ENCODE data around the gene SFTPA2. TPM values are rescaled to one million over a fixed set of nuclear protein-coding genes. Genes with fewer than 3 reads are reported as not detected.

SFTPA2 gene
- total RNA-seq = 10 to 100 TPM in 1 of 2 donors, 1 to 10 TPM in 1; 5.3 to 38.5 TPM

- H3K4me1 ChIP-seq (replicated peaks) = peaks cover 4% of the 10 kb centered on the region
- DNase-seq (ENCODE audit: low spot score) = peak; percentile 21
- H3K9me3 ChIP-seq = no peaks in the 10 kb centered on the region
- no peaks in the 10 kb centered on the region for H3K27me3 ChIP-seq (replicated peaks; ENCODE audit: insufficient read depth)
- no peaks in the 10 kb centered on the region for H3K36me3 ChIP-seq
- WGBS = 91% methylated on average over 1 of the region's 1 CpG
- no peak within 1 kb of the TSS for H3K27ac ChIP-seq
- H3K4me3 ChIP-seq = no peak within 1 kb of the TSS
- intact Hi-C loops (cut with DNase I) = no loop called here
- TF ChIP-seq CTCF (IDR thresholded peaks at IDR 0.05) = no peak
- peak; percentile 32 for TF ChIP-seq POLR2AphosphoS5 (IDR thresholded peaks at IDR 0.05)
These were observed at the start of gene SFTPA2 for GRCh38 chr10:79560160-79560709. SFTPA2 (minus strand) TSS chr10:79560407; CDS start chr10:79559483, 924 bp downstream.

- Histone ChIP-seq H3K27me3 (replicated peaks; ENCODE audit: insufficient read depth) (no peaks in the 10 kb centered on the region), H3K4me1 (replicated peaks) (no peaks in the 10 kb centered on the region), H3K4me3 (no peak overlapping the region), H3K36me3 (no peaks in the 10 kb centered on the region), H3K9me3 (no peaks in the 10 kb centered on the region), H3K27ac (no peak overlapping the region)
- peak; percentile 14 for DNase-seq (ENCODE audit: low spot score)
- WGBS = 56% methylated on average over 20 of the region's 20 CpGs
- TF ChIP-seq POLR2AphosphoS5 (IDR thresholded peaks at IDR 0.05) = no peak
- no peak for TF ChIP-seq POLR2A (IDR thresholded peaks at IDR 0.05)
- TF ChIP-seq CTCF (IDR thresholded peaks at IDR 0.05) = peak; percentile 23 to 74 (median 62)
- intact Hi-C loops (cut with DNase I) = no loop called here
These were observed 48.5 kb upstream of the SFTPA2 start for GRCh38 chr10:79608505-79609375.

- Histone ChIP-seq H3K4me3 (no peak overlapping the region), H3K4me1 (replicated peaks) (no peaks in the 10 kb centered on the region), H3K27me3 (replicated peaks; ENCODE audit: insufficient read depth) (no peaks in the 10 kb centered on the region), H3K27ac (no peak overlapping the region), H3K9me3 (no peaks in the 10 kb centered on the region), H3K36me3 (no peaks in the 10 kb centered on the region)
- DNase-seq (ENCODE audit: low spot score) = no peak
- intact Hi-C loops (cut with DNase I) = no loop called here
- TF ChIP-seq CTCF (IDR thresholded peaks at IDR 0.05) = no peak
- TF ChIP-seq POLR2A (IDR thresholded peaks at IDR 0.05) = no peak
- no peak for TF ChIP-seq POLR2AphosphoS5 (IDR thresholded peaks at IDR 0.05)
These were observed 45.1 kb upstream of the SFTPA2 start for GRCh38 chr10:79605308-79605707.

- Histone ChIP-seq H3K36me3 (no peaks in the 10 kb centered on the region), H3K4me3 (no peak overlapping the region), H3K4me1 (replicated peaks) (no peaks in the 10 kb centered on the region), H3K9me3 (no peaks in the 10 kb centered on the region), H3K27me3 (replicated peaks; ENCODE audit: insufficient read depth) (no peaks in the 10 kb centered on the region), H3K27ac (no peak overlapping the region)
- intact Hi-C loops (cut with DNase I) = no loop called here
- TF ChIP-seq POLR2AphosphoS5 (IDR thresholded peaks at IDR 0.05) (no peak), POLR2A (IDR thresholded peaks at IDR 0.05) (no peak)
- no peak for DNase-seq (ENCODE audit: low spot score)
- WGBS = 67% methylated on average over 1 of the region's 1 CpG
These were observed 44.1 kb upstream of the SFTPA2 start for GRCh38 chr10:79604294-79604693.

GRCh38 chr10:79602953-79603352, 42.7 kb upstream of the SFTPA2 start:
- Histone ChIP-seq H3K27me3 (replicated peaks; ENCODE audit: insufficient read depth) (no peaks in the 10 kb centered on the region), H3K4me3 (no peak overlapping the region), H3K27ac (no peak overlapping the region), H3K9me3 (no peaks in the 10 kb centered on the region), H3K4me1 (replicated peaks) (no peaks in the 10 kb centered on the region), H3K36me3 (no peaks in the 10 kb centered on the region)
- TF ChIP-seq POLR2A (IDR thresholded peaks at IDR 0.05) = no peak
- TF ChIP-seq POLR2AphosphoS5 (IDR thresholded peaks at IDR 0.05) = no peak
- no peak for TF ChIP-seq CTCF (IDR thresholded peaks at IDR 0.05)
- intact Hi-C loops (cut with DNase I) = no loop called here
- 58% methylated on average over 2 of the region's 2 CpGs for WGBS
- DNase-seq (ENCODE audit: low spot score) = no peak

Measured in prostate gland (tissue), 2 donors.